ENCODE measurements around the gene PCBD1.
A peak's percentile ranks its signal among the peaks of the same experiment; 100 is the strongest.

The PCBD1 gene

DNA sequence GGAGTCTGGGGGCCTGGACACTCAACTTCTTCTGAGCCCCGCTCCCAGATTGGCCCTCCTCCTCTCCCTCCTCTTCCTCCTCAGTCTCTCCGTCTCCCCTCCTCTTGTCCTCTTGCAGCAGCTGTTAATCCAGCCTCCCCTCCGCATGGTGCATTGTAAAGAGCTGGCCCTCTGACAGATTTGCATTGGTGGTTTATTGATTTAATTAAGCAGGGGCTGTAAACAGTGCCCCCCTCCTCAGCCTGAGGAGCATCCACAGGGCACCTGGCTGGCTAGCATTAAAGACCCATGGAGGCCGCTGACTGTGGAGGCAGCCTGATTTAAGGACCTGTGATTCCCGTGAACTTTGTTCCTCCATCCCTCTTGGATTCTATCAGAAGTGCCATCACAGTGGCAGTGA lies 28.9 kb upstream of the PCBD1 start:
- DNase-seq (ENCODE audit: low spot score): no peak

DNA sequence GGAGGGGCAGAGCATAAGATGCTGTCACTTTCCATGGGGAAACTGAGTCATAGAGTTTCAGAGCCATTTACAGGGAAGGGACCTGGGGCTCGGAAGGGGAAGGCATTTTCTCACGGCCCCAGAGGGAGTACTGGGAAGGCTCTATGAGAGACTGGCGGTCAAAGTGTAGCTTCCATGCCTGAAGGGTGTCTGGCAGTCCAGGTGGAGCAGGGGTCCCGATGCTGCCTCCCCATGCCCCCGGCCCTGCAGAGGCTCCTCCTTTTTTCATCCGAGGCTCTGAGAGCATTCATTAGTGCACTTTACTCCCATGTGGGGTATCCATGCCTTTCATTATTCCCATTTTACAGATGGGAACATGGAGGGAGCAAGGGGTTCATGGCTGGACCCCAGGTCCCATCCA lies 27.9 kb upstream of the PCBD1 start:
- no peak for DNase-seq (ENCODE audit: low spot score)

DNA sequence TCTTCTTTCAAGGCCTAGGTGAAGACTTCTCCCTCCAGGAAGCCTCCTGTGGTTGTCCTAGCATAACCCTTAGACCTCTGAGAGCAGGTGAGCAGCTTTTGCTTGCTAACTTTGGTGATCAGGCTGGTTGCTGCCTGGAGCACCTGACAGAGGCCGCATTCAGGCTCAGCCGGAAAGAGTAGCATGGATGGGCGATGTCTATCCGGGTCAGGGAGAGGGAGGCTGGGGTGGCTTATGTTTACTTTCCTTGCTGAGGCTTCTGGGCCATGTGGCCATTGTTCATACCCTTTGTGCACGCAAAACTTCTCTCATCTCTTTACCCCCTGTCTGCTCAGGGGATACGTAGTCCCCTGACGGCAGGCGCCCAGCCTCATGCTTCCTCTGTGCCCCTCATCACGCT lies 27.4 kb upstream of the PCBD1 start:
- DNase-seq (ENCODE audit: low spot score): no peak

DNA sequence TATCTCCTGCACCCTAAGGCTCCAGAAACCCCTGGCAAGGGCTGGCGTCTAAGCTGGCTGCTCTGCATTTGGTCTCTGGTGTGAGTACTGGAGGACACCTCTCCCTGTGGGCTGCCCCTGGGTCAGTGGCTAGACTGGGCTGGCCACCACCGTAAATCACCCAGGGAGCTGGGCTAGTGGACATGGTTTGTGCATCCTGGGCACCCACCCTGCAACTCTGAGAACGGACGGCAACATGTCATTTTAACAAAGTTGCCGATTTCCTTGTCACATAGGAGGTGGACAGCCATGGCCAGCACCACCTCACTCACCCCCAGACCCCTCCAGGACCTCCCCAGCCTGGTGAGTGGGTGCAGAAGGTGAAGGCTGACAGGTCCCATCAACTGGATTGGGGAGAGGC lies 26.8 kb upstream of the PCBD1 start:
- no peak for DNase-seq (ENCODE audit: low spot score)

DNA sequence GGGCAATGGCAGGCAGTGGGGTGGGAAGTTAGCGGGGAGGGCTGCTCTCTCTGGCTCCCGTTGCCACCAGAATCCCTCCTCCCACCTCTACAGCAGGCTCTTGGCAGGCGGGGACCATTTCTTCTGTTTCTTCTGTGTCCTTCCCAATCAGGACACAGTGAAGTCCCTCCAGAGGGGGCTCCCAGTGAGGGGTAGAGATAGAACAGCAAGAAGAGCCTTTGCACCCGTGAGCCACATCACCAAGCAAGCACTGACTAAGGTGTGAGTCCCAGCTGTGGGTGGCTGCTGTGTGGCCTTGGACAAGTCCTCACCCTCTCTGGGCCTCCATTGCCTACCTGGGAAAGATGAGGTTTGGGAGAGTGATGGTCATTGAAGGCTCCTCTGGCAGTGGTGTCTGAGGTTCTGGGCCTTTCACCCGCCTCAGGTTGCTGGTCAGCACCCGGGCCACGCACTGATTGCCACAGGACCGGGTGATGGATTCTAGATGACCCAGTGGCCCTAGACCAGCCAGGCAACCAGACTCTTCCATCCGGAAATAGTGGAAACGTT lies 26.0 kb upstream of the PCBD1 start:
- no peak for DNase-seq (ENCODE audit: low spot score)

DNA sequence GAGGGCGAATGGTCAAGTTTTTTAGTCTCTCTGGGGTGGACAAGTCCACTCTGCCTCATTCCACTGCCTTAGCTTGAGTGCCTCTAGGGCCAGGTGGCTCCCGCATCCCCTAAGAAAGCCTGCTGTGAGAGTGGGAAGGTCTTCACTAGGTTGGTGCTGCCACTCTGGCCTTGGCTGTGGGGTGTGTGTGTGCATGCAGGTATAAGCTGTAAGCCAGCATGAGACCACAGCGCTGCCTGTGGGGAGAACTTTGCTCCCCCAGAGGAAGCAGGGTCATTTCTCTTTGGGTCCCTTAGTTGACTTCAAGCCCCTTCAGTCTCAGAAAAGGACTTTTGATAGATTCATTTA lies 25.5 kb upstream of the PCBD1 start:
- no peak for DNase-seq (ENCODE audit: low spot score)

DNA sequence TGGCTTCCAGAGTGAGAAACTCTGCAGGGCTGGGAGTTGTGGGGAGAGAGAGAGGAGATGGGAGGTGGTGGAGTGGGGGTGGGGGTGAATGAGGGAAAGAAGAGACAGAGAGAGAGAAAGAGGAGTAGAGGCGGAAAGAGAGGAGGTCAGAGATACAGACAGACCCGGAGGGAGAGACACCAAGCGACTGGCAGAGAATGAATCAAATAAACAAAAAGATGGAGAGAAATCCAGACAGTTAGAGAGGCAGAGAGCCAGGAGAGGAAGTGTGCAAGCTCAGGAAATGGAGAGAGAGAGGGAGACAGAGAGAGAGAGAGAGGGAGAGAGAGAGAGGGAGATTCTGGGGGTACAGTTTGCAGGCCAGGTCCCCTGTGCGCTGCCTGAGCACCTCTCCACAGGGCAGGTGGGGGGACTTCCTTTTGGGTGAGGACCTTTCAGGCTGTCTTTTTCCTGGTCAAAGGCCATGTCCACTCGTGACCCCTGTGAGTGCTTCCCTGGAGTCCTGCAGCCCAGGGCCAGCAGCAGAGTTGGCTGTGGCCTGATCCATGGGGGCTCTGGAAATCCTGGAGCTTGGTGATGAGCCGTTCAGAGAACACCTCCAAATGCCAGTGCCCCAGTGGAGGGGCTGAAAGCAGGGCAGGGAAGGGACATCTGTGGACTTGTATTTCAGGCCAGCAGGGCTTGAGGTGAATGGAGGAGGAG lies 25.0 kb upstream of the PCBD1 start:
- DNase-seq (ENCODE audit: low spot score): no peak

DNA sequence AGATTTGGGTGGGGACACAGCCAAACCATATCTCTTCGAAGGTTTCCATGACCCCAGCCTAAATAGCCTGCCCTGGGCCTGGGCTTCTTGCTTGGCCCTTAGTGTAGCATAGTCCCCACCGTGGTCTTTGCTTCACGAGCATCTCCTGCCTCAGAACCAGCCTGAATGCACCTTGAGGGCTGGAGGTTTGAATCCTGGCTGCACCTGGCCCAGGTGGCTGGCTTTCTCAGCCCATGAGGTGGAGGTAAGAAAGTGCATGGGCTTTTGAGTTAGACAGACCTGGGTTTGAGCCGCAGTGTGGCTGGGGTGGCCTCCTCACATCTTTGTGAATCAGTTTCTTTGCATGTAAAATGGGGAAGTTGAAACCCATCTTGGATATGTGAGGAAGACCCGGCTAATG lies 24.2 kb upstream of the PCBD1 start:
- DNase-seq (ENCODE audit: low spot score): no peak

DNA sequence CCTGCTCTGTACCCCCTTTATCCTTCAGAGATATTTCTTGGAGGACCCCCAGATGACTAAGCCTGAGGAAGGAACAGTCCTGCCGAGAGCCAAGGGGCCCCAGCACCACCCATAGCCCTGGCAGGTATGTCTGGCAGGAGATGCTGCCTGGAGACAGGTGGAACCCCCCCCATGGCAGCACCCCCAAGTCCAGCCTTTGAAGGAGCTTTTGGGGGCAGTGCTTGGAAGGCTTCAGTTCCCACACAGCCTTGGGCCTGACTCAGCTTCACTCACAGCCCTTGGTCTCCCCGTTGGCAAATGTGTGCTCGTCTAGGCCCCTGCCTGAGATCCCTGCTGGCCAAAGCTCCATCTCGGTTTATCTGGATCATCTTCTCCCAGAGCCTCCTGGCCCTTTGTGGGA lies 23.0 kb upstream of the PCBD1 start:
- DNase-seq (ENCODE audit: low spot score): no peak

DNA sequence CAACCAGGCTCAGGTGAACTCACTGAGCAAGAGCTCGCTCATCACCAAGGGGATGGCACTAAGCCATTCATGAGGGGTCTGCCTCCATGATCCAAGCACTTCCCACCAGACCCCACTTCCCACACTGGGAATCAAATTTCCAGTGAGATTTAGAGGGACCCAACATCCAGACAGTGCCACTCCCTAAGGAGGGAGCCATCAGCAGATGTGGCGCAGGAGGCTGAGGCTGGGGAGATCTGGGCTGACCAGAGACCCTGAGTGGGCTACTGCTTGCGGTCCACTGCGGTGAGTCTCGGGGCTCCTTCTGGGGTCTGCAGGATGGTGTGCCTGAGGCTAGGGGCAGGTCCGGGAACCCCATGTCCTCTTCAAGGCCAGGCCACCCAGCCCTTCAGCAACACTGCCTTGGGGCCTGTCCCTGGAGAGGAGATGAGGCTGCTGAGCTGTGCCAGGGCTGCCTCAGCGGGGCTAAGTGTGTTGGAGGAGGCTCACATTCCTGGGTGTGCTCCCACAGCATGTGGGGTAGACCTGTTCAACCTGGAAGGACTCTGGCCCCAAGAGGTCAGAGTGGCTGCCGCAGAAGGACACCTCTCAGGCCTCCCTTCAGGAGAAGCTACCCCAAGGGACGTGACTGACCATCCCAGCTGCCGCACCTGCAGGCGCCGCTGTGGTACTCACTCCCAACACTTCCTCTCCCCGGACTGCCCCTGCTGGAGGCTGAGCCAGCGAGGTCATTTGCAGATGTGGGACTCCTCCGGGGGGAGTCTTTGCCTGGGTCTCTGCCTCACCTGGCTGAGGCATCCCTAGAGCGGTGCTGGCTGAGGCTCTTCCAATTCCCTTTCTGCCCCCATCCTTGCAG lies 22.3 kb upstream of the PCBD1 start:
- no peak for DNase-seq (ENCODE audit: low spot score)

DNA sequence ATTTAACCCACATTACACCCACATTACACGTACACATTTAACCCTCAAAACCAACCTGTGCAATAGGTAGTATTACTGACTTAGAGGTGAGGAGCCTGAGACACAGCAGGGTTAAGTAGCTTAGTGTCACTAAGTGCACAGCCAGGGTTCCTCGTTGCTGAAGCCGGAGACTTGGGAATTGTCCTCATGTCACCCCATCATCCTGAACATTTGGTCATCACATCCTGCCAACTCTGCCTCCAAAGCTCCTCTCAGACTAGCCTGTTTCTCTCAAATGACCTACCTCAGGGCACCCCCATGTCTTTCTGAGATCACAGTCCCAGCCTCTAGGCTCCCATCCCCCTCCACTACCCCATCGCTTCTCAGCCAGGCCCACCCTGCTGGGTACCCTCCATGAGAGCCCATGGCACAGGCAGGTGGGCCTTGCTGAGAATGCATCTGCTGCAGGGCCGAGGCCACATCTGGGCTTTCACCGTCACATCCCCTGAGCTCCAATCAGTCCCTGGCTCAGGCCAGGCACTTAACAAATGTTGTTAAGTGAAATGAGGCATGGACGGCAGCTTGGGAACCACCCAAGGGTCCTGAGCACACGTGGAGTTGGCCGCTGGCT lies 21.1 kb upstream of the PCBD1 start:
- DNase-seq (ENCODE audit: low spot score): no peak

DNA sequence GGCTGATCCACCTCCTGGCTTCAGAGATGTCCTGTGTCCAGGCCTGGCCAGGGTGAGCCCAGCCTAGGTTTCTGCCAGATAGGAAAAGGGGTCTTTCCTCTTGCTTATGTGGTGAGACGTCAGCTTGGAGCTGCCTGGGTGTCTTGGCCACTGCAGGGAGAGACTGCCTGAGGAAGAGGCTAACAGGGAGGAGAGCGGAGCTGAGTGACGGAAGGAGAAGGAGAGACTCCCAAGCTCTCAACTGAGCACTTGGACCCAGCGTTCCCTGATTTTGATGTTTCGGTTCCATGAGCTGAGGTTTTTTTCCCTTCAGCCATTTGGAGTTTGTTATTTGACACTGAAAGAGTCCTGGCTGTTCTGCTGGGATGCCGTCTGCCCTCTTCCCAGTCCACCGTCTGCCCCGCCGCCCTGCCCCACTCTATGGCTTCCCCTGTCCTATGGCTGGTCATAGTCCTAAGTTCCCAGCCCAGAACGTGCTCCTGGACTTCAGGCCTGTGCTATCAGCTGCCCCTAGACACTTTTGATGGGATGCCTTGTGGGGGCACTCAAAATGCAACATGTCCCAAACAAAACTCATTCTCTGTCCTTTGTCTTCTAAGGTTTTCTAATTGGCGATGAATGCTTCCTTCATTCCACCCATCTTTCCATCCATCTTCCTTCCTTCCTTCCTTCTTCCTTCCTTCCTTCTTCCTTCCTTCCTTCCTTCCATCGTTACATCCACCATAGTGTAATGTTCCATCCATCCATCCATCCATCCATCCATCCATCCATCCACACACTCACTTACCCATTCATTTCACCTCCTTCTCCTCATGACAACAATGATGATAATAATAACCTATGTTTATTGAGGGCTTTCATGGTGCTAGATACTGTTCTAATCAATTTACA lies 20.3 kb upstream of the PCBD1 start:
- no peak for DNase-seq (ENCODE audit: low spot score)

DNA sequence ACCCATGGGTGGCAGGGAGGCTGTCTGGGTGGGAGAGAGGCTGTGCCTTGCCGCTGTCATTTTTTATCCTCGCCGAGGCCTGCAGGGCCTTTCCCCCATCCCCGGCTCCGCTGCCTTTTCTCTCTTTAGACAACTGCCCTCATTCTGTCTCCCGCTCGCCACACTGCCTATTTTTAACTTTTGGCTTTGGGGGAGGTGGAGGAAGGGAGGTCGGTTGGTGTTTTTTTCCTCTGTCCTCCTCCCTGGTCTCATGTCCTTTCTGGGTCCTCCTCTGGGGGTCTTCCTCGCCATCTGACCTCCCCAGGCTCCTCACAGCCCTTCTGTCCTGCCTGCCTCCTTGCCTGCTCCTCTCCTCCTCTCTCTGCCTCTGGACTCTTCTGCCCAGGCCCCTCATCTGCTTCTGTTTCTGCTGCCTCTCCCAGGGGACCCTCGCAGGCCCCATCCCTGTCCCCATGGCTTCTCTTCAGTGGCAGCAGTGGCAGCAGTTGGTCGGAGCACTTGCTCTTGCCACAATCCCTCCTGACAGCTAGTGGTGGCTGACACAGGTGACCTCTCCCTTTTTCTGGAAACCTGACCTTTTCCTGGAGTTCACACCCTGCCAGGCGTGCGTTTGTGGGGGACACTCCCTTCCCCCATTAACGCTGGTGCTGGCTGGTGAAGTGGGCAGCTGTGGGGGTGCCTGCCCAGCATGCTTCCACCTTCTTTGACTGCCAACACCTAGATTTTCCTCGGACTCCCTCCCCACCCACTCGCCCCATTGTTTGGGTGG lies 19.5 kb upstream of the PCBD1 start:
- DNase-seq (ENCODE audit: low spot score): no peak

DNA sequence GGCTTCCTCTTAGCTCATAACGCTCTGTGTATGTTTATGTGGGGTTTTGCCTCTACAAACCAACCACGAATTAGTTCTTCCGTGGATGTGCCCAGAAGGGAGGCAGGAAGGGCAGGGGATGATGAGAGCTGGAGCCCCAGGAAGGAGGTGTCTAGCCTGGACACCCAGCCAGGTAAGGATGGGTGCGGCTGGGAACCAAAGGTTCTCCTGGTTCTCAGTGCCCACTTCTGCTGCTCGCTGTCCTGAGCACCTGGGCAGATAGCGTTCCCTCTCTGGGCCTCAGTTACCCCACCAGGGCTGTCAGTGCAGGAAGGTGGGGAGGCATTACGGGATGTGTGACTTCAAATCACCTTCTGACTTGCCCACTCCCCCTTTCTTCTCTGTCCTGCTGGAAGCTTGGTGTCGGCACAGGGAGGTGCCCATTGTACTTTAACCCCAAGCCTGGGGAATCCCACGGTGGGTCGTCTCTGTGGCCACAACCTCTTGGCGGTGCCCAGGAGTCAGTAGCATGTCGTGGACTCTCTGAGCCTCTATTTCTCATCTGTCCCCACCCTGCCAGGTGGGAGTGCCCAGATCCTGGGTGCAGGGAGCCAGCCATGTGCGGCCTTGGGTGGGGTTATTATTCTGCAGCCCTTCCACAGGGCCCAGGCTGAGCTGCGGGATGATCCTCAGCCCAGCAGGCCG lies 18.7 kb upstream of the PCBD1 start:
- no peak for DNase-seq (ENCODE audit: low spot score)

DNA sequence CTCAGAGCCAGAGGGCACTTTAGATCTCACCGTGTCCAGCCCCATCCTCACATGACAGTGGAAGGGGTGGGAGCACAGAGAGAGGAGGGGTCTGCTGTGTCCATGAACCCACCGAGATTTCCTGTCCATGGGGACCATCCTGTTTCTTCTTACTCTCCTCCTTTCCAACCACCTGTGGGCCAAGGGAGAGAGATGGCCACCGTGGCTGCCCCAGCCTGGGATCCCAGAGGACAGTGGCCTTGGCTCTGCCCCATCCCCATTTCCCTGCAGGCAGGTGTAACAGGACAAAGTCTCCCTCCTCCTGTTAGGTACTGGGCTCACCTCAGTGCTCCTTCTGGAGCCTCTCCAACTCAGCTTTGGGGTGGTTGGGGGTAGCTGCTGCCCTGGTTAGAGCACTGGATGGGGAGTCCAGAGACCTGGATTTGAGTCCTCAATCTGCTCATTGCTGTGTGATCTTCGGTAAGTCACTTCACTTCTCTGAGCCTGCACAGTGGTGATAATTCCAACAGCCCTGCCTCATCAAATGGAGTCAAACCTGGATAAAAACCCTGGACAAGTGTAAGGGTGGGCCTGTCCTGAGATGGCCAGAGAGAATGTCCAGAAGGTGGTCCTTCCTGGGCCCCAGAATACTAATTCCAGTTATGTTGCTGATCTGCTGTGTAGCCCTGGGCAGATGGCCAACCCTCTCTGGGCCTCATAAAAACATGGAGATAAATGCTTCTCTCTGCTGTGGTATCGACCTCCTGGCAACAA lies 17.8 kb upstream of the PCBD1 start:
- no peak for DNase-seq (ENCODE audit: low spot score)

DNA sequence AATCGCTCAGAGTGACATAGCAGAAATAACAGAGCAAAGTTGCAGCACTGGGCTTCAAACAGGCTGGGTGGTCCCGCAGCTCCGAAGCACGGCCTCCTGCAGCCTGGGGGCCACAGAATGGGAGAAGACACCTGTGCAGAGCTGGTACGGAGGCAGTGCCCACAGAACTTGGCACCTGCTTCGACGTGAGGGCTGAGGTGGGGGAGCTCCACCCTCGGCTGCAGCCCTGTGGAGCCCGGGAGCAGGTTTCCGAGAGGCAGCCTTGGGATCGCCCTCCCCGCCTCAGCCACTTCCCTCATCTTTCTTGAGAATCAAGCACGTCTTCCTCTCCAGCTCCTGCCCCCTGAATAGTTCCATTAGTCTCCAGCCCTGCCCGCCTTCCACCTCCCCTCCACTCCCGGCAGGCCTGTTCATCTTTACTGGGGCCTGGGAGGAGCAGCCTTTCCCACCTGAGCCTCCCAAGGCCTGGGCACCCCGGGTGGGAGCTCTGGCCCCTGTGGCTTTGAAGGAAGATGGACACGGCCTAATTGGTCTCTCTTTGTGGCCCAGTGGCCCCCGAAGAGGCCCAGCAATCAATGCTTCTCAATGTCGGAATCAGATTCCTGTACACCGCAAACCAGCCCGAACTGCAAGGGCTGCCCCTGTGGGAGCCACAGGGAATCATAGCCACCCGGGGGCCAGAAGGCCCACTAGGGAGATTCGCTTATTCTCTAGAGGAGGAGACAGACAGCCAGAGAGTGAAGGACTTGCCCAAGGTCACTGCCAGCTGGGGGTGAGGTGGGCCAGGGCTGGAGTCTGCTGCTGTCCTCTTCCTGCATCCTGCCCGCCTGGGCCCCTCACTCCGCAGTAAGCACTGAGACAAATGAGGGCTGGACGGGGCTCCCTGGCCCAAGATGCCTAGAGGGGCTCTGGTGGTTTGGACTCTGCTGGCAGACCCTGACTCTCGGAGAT lies 17.0 kb upstream of the PCBD1 start:
- no peak for DNase-seq (ENCODE audit: low spot score)

DNA sequence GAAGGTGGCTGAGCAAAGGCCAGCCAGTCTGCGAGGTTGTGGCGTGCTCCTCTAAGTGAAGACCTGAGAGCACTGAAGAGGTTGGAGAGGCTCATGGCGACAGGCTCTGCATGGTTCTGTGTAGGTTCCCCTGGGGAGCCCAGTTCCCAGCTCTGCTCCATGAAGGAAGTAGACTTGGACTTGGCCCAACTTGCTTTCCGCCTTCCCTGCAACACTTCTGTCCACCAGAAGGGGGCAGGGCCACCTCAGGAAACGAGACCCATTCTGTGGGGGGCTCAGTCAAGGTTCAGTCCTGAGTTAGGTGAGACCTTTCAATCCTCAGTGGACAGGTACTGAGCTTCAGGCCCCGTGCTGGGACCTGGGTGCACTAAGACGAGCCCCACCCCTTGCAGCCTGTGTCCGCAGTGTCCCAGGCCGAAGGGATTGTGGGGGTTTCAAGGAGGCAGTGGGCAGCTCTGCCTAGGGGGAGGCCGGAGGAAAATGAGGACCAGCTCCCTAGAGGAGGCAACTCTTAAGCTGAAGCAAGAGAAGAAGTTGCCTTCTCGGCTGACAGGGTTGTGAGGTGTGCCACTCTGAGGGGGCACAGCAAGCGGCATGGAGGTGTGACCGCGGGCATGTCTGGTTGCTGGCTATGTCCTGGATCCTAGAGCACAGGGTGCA lies 15.0 kb upstream of the PCBD1 start:
- peak; percentile 51 for DNase-seq (ENCODE audit: low spot score)

DNA sequence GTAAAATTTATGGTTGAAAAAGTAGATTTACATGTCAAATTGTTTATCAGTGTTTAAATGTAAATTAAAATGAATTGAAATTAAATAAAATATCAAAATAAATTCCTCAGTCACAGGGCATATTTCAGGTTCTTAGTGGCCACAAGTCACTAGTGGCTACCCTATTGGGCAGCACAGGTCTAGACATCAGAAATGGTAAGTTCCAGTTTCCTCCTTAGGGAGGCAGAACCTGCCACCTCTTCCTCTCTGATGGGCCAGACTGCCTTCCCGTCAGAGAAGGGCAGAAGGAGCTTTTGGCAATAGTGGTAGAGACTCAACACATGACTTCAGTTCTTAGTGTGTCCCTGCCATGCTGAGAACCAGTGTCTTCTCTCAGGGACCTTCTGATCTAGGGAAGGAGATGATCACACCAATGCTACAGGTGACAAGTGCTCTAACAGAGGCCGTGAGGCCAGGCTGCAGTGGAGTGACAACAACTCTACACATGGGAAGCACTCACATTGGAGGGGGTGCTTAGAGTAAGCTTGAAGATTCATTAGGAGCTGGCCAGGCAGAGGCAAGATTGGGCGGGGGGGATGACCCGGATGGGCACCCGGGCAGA lies 14.4 kb upstream of the PCBD1 start:
- peak; percentile 10 for DNase-seq (ENCODE audit: low spot score)

Measured in kidney capillary endothelial cell (primary cell).